ENCODE measurements around the gene GOLPH3. TPM values are rescaled to one million over a fixed set of nuclear protein-coding genes. Genes with fewer than 3 reads are reported as not detected.
A peak's percentile ranks its signal among the peaks of the same experiment; 100 is the strongest.

The GOLPH3 gene
- total RNA-seq, 1 donor from 2014 or later = 105 TPM

DNA sequence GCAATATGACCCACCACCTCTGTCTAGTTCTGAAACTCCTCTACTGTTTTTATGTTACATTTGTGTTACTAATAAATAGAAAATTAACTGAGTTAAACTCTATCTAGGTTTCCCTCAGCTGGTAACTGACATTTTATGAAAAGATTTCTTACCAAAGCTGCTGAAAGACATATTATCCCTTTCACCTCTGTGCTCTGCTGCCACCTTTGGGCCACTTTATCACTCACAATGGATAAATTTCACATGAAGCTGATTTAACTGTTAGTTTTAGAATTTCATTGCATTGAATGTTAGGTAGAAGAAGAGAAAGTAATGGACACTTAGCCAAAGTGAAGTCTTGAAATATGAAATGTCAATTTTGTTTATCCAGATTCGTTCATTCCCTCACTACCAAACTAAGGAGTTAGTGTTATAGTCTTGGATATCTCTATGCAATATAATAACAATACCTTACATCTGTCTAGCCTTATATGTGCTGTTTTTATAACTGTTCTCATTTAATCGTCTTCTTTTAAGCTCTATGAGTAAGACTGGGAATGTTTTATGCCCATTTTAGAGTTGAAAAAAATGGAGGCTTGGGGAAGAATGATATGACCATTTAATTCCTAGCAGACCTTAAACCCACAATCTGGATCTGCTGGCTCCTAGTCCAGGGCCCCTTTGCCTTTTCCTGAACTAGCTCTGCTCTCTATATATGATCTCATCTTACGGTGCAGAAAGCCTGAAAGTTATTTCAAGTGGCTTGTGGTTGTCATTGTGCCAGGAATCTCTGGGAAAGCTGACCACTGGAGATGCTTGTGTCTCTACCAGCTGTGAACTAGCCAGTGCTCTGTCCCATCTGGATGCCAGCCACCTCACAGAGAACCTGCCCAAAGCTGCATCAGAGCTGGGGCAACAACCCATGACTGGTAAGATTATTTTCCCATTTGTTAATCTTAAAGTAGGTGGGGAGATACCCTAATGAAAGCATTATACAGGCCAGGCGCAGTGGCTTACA lies 97.1 kb downstream of the GOLPH3 start:
- Mint-ChIP-seq H3K27ac (ENCODE audit: unreplicated experiment) (peak overlapping the region; percentile 25), H3K4me3 (ENCODE audit: unreplicated experiment) (no peak overlapping the region), H3K9me3 (ENCODE audit: unreplicated experiment) (no peaks in the 10 kb centered on the region), H3K36me3 (ENCODE audit: low read depth, unreplicated experiment) (peaks cover 43% of the 10 kb centered on the region), H3K27me3 (ENCODE audit: unreplicated experiment) (no peaks in the 10 kb centered on the region), H3K4me1 (ENCODE audit: unreplicated experiment) (no peaks in the 10 kb centered on the region)
- TF ChIP-seq, protein P1, sequence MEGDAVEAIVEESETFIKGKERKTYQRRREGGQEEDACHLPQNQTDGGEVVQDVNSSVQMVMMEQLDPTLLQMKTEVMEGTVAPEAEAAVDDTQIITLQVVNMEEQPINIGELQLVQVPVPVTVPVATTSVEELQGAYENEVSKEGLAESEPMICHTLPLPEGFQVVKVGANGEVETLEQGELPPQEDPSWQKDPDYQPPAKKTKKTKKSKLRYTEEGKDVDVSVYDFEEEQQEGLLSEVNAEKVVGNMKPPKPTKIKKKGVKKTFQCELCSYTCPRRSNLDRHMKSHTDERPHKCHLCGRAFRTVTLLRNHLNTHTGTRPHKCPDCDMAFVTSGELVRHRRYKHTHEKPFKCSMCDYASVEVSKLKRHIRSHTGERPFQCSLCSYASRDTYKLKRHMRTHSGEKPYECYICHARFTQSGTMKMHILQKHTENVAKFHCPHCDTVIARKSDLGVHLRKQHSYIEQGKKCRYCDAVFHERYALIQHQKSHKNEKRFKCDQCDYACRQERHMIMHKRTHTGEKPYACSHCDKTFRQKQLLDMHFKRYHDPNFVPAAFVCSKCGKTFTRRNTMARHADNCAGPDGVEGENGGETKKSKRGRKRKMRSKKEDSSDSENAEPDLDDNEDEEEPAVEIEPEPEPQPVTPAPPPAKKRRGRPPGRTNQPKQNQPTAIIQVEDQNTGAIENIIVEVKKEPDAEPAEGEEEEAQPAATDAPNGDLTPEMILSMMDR (IDR thresholded peaks at IDR 0.05; ENCODE audit: unreplicated experiment) = peak; percentile 70
- DNase-seq (ENCODE audit: low spot score) = peak; percentile 46

Other genes starting within 250 kb of the GOLPH3 start
- 39.4 TPM for gene MTMR12, start 138.6 kb upstream of the GOLPH3 start, total RNA-seq (ENCODE audit: unreplicated experiment)

All from endothelial cell (in vitro differentiated cells).